Brain pericyte (primary cell): ENCODE results near the gene FNIP2.

Experiments
- DNase-seq: peaks from one replicate; pipeline ENCODE4 v3.0.0-alpha.2; 2012; ENCODE audit warnings: low read depth, low spot score

FNIP2 gene

DNA sequence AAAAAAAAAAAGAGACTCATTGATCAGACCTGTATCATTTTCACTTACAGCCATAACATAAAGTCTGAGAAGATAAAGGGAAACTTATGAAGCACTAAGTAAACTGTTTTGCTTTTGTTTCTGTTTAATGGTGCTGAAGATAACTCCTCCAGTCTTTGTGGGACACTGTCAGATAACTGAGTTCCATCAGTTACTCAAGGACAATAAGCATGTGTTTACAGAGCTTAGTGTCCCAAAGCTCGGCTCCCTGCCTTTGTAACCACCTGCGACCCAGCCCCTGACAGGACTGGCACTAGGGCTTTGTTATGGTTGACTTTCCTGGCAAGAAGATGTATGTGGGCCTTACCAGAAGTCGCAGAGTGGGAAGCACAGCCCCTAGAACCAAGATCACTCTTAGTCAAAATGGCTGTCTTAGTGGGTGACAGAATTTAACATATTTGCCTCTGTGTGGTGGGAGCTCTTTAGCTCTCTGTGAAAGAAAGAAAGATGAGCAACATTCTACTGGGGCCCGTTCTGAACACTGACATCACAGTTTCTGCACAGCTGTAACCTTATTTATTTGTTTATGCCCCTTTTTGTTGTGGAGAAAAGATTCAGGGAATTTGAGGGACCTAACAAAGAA lies 68.1 kb downstream of the FNIP2 start:
- no peak for DNase-seq

DNA sequence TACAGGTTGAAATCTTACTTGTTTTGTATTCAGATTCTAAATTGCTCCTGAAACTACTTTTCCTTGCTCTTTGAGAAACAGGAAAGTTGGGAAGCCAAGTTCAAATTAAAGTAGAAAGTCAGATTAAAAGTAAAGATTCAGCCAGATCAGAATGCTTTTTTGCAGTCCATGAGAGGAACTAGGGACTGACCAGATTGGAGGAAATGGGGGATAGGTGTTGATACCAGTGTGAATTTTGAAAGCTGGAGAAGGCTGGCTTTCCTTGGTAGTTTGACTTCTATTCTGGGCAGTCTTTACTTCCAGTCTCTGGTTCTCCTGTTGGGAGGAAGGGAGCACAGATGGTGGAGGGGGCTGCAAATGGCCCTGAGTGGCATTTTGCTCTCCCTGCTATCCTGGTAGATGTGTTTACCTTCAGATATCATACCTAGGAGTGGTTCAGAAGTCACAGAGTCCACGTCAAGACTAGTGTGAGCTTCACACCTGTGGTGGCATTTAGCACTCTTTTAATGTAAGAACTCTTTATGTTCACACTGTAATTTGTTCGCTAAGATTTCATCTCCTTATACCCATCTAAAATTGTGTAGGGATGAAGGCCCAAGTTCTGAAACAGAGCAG lies 68.8 kb downstream of the FNIP2 start:
- no peak for DNase-seq

DNA sequence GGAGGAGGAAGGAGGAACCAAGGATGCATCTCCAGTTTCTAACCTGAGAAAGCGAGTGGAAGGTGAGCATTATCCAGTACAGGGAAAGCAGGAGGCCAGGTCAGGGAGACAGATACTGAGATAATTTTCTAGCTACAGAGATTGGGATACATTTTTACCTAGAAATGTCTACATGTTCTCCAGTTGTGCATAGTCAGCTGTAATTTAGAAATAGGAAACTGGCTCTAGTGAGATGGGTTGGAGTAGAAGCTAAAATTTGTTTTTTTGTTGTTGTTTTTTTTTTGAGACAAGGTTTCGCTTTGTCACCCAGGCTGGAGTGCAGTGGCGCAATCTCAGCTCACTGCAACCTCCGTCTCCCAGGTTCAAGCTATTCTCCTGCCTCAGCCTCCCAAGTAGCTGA lies 71.3 kb downstream of the FNIP2 start:
- DNase-seq: no peak

DNA sequence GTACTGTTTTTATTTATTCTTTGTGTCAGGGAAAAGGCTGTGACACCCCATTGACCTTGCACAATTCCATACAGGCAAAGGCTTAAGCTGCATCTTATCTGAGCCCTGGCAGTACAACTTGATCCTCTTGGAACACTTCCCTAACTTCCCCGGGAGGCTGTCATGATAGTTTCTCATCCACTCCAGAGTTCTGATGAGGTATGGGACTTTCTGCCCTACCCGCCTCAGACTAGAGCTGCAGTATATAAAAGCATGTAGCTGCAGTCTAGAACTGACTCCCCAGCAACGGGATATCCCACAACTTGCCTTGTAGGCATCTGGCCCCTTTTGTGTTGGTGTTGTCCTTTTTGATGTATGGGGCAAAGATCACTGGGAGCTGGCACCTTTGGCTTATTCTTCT lies 72.7 kb downstream of the FNIP2 start:
- DNase-seq: no peak

DNA sequence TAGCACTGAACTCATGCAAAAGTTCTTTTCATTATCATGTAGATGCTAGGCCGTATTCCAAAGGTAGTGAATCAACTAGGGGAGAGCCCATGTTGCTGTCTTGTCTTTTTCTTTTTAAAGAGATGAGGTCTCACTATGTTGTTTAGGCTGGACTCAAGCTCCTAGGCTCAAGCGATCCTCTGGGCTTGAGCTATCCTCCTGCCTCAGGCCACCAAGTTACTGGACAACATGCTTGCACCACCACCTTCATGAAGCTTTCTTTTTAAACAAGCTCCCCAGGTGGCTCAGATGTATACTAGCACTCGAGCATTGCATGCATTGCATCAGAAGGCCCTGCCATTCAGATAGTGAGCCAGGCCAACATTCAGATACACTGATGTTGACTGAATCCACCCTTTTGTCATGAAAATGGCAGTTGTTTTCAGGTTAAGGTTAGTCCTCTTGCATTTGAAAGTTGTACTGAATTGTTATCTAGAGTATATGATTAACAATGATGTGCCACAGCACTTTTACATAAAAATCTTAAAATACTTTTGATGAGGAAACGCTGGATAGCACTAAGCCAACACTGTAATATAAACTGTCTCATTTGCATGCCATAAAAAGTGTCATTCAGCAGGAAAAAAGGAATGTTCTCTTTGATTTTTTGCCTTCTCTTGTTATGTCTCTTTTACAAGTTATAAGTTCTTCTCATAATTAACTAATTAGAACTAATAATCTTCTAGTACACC lies 76.7 kb downstream of the FNIP2 start:
- DNase-seq: no peak

DNA sequence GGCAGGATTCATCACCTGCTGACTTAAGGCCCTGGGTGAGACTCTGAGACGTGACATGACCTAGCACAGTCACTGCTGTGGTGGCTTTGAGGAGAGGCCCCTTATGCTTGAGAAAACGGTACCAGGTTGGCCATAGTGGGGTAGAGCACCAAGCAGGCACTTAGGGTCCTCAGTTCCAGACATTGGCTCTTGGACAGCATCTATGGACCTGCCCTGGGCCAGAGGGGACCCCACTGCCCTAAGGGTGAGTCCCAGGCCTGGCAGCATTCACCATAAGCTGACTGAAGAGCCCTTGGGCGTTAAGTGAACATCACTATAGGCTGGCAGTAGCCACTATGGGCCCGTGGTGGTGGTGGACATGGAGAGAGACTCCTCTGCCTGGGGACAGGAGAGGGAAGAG lies 78.7 kb downstream of the FNIP2 start:
- DNase-seq: no peak

DNA sequence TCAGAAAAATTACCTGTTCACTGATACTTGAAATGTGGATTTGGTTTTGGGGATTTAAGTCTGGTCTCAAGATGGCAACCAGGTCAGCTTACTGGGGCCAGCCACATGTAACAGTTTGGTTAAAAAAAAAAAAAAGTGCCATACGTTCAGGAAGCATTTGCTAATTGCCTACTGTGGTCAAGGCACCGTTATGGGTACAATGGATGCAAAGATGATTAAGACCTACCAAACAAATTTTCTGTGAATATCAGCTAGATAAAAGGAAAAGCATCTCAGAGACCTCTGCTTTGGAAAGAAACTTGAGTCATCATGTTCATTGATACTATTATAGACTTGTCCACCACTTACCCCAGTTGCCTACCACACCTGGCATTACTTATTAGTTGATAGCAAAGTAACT lies 80.9 kb downstream of the FNIP2 start:
- DNase-seq: no peak

DNA sequence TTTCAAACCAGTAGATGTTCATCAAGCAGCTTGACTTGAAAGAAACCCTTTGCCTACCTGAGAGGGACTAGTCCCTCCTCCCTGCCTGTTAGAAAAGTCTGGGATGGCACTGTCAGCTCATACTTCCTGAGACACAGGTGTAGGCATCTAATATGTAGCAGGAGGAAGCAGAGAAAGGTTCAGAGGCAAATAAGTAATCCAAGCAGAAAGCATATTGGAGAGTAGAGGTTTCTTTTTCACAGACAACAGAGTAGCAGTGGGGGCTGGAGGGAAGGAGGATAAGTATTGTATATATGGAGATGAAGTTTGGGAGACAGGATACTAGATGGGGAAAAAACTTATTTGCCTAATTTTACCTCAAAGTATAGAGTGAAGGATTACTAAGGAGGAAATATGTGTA lies 81.5 kb downstream of the FNIP2 start:
- no peak for DNase-seq

DNA sequence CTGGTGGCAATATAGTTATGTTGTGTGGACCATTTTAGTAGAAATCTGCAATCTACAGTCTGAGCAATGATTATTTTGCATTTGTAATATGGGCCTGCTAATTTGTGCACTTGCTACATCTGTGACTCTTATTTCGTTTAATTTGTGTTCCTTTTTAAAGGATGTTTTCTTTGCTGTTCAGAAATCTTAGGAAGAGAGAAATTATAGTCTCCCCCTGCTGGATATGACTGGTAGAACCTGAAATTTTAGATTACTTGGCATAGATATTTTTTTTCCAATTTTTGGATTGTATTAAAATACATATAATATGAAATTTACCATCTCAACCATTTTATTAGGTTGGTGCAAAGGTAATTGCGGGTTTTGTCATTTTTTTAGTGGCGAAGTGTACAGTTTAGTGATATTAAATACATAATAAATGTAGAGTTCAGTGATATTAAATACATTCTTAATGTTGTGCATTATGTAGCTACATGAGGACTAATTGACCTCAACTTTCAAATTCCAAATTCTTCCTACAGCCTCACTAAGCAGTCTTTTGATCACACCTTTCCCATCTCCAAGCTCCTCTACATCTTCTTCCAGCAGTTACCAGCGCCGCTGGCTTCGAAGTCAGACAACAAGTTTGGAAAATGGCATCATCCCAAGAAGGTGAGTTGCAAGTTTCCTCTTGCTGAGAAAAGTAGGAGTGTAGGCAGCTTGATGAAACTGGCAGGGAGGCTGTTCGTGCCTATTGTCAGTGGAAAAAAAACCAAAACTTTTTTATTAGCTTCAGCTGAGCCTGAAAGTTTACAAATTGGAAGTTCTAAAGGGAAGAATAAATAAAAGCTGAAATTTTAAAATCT lies 82.2 kb downstream of the FNIP2 start:
- DNase-seq: no peak

DNA sequence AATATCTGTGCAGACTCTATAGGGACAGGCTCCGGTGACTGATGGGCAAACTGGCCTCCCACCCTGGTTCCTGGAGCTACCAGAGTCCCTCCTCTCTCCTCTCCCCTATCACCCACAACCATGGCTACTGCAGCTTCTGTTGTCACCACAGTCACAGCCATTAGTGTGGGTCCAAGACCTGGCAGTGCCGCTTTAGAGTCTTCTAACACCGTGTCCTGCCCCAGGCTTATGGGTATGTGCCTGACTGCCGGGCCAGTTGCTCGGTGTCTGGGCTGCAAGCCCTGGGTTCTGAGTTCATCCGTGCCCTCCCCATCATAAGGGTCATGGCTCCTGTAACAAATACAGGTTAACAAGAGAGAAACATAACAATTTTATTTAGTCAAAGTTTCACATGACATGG lies 85.4 kb downstream of the FNIP2 start:
- no peak for DNase-seq

DNA sequence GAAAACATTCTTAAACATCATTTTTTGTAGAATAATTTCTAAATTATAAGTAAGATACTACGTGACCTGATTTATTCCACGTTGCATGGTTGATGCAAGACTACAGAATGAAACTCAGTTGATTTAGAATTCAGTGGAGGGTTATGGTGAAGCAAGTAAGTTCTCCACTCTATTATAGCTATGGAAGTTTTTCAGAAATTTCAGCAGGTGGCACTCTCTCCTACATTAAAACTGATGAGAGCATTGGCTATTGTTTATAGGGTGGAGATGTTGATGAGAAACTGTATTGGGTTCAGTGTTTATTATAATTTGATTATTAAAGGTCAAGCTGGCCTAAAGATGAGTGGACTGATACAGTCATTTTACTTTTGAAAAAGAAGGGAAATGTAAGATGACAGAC lies 88.0 kb downstream of the FNIP2 start:
- no peak for DNase-seq

DNA sequence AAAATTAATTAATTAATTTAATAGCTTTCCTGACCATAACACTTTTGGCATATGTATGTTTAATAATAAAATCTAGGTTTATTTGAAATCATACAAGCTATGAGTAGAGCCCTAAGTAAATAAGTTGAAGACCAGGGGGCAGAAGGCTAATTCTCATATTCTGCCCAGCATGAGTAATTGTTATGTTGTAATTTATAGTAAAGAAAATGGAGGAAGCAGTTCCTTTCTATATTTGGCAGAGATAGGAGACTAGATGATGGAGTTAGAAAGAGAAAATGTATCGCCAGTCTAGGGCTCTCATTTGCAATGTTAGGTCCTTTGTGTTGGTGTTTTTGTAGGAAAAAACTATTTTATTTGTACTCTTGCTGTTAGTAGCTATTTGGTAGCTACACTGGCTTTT lies 89.1 kb downstream of the FNIP2 start:
- DNase-seq: no peak

DNA sequence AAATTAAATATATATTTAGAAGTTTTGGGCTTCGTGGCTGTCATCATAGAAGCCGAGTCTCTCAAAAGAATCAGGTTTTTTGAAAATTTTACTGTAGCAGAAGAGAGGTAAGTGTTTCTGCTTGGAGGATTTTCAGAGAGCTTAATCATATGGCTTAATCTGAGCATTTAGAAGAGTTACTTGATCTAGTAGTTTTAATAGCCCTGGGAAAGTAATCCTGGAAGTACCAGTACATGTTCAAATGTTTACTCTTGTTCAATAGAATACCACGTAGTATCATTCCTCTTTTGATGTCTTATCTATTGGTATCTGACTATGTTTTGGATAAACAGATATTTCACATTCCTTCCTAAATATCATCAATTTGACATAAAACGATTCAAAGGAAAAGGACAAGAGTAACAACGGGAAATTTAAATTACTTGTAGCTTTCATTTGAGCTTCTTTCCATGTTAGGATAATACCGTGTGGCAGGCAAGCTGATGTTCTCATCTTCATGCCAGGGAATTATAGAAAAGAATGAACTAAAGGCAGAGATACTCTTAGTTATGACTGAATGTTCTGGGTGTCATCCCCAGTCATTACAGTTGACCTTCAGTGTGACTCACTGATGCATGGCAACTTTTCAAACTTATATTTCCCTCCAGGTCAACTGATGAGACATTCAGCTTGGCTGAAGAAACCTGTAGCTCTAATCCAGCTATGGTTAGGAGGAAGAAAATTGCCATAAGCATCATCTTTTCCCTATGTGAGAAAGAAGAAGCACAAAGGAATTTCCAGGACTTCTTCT lies 89.8 kb downstream of the FNIP2 start:
- no peak for DNase-seq

DNA sequence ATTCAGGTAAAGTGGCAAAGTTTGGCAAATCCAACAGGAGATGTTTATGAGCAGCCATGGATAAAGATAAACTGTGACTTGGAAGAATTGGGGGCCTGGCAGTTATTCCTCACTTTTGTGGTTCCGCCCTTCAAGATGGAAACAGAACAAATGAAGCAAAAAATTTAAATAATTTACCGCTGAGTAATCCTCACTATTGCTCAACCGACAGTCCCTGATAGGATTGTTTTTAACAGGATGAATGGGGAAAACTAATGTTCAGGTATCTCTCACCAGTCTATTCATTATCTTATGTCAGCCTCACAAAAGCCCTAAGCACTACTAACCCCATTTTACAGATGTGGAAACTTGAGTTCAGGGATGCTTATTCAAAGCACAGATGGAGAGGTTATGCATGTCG lies 90.8 kb downstream of the FNIP2 start:
- no peak for DNase-seq

DNA sequence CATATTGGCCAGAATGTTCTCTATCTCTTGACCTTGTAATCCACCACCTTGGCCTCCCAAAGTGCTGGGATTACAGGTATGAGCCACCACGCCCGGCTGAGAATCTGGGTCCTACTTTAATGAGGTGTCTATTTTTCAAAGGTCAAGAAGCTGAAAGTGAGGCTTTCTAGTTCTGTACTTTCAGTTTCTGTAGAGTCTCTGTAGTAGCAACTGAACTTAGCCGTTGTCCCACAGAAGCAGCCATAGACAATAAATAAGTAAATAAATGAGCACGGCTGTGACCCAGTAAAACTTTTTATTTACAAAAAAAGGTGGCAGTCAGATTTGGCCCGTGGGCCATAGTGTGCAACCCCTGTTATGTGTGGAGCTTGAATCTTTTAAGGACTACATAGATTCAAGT lies 92.0 kb downstream of the FNIP2 start:
- no peak for DNase-seq

DNA sequence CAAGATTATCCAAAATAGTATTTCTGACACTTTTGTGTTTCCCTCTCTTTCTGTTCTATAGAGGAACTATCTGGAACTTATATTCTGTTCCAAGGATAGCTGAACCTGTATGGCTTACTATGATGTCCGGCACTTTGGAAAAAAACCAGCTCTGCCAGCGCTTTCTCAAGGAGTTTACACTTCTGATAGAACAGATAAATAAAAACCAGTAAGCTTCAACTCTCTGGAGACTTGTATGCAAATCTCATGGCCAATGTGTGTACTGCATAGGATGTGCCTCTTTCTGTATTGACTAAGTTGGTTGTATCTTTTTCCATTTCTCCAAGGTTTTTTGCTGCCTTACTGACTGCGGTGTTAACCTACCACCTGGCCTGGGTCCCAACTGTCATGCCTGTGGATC lies 92.5 kb downstream of the FNIP2 start:
- no peak for DNase-seq

DNA sequence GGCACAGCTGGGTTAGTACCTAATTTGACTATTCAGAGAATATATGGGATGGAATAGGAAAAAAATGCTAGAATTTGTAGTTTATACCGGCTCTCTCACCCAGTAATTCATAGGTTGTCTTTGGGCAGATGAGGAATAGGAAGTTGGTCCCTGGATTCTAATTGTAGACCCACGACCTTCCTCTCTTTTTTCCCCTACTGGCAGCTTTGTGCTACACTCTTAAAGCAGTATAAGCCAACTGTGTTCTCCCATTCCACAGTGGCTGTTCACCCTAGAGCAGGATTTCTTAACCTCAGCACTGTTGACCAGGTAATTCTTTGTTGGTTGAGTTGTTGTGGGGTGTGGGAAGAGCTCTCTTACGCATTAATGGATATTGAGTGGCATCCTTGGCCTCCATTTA lies 92.9 kb downstream of the FNIP2 start:
- no peak for DNase-seq

DNA sequence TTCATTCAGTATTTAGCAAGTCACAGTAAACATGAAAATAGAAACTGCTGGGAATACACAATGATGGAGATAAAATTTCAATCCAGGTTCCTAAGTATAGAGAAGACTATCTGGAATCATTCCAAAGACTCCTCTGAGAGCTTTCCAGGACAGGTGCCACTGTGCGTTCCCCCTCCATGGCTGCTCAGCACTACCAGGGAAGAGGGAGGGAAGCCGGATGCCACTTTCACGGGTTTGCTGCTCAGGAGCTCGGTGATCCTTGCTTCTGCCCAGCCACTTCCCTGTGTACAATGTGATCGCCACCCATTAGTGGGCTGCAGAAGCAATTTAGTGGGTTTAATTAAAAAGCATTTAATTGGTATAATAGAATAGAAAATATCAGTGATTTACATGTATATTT lies 94.5 kb downstream of the FNIP2 start:
- DNase-seq: no peak

DNA sequence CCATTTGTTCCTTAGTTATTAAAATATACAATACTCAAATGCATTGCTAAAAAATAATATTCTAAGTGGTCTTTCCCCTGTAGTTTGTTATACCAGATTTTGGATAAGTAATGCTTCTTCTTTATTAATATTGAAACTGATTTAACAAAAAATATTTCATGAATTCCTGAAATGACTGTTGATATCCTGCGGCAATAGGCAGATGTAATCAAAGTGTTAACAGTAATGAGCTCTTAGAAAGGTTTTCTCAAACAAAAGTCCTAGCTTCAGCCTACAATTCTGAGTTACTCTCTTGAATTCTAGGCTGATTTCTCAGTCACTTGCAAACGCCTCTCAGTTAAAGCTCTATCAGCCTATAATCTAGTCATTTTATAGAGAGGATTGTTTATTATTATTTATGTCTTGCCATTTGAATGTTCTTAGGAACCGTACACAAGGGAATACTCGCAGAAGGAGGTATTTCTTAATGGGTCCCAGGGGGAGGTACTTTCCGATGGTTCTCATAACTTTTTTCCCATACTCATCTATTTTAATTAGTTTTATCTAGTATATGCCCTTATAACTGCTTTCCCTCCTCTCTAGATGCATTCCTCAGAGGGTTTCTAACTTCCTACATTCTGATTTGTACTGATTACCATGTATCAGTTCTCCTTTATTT lies 96.8 kb downstream of the FNIP2 start:
- DNase-seq: no peak

DNA sequence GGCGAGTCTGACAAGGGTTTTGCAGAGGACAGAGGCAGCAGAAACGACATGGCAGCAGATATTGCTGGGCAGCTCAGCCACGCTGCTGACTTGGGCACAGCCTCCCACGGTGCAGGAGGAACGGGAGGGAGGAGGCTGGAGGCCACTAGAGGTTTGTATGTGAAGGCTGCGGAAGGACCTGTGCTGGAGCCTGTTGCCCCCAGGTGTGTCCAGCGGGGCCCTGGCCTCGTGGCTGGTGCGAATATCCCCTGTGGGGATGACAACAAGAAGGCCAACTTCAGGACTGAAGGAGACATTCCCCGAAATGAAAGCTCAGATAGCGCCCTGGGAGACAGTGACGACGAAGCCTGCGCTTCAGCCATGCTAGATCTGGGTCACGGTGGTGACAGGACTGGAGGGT lies 100.2 kb downstream of the FNIP2 start:
- DNase-seq: no peak

DNA sequence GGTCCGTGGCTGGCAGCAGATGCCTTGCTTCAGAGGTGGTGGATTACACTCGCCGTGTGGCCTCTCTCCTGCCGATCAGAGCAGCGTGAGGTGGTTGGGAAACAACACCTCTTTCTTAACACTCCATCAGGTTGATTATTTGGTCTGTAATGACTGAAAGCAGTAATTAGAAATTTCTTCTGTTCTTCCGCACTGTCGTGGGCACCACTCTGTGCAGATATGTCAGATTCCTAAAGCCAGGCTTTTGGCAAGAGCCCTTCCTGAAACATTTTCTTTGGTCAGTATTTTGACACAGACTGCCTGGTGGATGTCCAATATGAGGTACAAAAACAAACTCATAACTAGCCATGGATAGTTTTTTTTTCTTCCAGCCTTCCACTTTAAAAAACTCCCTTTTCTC lies 100.9 kb downstream of the FNIP2 start:
- no peak for DNase-seq
